Measurements from ENCODE around the gene CCR7.
A peak's percentile ranks its signal among the peaks of the same experiment; 100 is the strongest.

CCR7 gene

DNA sequence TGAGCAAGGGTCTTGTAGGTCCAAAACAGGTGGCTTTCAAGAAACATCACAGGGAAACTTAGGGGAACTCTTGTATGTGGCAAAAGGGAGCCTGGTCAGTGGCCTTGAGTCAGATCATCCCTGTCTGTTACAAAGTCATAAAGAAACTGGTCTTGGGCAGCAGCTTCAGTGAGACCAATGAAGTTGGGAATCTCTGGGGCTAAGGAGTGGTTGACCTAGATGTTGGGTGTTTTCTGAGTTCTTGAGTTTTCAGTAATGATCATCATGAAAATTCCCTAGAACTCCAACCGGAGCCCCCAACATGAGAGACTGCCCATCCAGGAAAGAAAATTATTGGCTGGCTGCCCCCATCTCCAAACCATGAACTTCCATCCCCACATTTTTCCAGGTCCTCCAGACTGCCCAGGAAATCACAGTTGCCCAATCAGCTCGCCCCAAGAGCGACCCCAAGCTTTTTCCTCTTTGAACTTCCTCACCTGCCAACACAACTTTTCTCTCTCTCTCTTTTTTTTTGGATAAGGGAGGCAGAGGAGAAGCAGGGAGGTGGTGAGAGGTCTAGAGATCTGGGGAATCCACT lies 3.9 kb downstream of the CCR7 start (continued):
- TF ChIP-seq, protein P1, sequence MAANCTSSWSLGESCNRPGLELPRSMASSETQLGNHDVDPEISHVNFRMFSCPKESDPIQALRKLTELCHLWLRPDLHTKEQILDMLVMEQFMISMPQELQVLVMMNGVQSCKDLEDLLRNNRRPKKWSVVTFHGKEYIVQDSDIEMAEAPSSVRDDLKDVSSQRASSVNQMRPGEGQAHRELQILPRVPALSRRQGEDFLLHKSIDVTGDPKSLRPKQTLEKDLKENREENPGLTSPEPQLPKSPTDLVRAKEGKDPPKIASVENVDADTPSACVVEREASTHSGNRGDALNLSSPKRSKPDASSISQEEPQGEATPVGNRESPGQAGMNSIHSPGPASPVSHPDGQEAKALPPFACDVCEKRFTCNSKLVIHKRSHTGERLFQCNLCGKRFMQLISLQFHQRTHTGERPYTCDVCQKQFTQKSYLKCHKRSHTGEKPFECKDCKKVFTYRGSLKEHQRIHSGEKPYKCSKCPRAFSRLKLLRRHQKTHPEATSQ (tag by site-specific recombination; IDR thresholded peaks at IDR 0.05): no peak

DNA sequence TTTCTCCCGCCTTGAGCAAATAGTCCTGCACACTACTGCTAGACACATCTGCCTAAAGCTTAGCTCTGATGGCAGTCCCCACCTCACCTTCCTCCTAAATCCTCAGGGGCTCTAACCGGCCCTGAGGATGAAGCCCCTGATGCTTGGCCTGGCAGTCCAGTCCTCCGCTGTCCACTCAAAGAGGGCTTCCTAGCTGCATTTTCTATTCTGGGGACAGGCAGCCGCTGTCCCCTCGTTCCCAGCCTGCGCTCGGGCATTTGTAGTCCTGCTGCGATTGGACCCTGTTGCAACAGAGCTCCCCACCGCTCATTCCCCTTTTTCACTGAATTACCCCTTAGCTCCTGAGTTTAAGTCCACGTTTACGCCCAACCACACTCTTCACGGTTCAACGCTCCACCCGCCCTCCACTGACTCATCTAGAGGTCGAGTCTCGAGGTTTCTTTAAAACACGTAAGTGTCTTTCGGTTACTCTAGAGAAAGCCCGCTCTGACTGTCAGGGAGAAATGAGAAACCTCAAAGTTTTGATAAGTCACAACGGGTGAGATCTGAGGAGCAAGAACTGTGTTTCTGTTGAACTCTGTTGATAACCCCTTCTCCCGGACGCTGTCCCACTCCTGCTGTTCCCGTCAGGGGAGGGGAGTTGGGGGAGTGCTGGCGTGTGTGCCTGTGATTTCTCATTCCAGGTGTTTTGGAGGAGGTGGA lies 4.5 kb downstream of the CCR7 start:
- POLR2A ChIA-PET: interaction anchor here (0.8 to 1.6 kb wide), 3 partner anchors 11 to 164 kb away, joined by 3 to 8 read pairs (median 3); partner anchors contain the start of gene TOP2A
- no peaks in the 10 kb centered on the region for H3K9me3 ChIP-seq (ENCODE audit: control insufficient read depth, insufficient read depth, low read depth, low read length)
- 0 out of 2 replicates have a peak, but pooled peaks have one; percentile 18 for TF ChIP-seq ZNF335 (tag by site-specific recombination; conservative IDR thresholded peaks at IDR 0.05)
- no peak for TF ChIP-seq OSR2 (tag by site-specific recombination; IDR thresholded peaks at IDR 0.05)
- no peaks in the 10 kb centered on the region for H3K4me1 ChIP-seq (ENCODE audit: control insufficient read depth, insufficient read depth, low read length)
- H3K4me3 ChIP-seq (ENCODE audit: low read depth, low read length): no peak overlapping the region
- H3K27ac ChIP-seq (ENCODE audit: extremely low read depth, low read depth, low read length): no peak overlapping the region
- CTCF ChIA-PET: interaction anchor here (0.6 to 8.1 kb wide), 50 partner anchors 11 to 753 kb away, joined by 3 to 140 read pairs (median 6); partner anchors contain the start of genes CSF3, GJD3, IGFBP4 and TOP2A
- H3K36me3 ChIP-seq (ENCODE audit: control insufficient read depth in 2 of 2, insufficient read depth in 1 of 2, low read length in 2 of 2): no peaks in the 10 kb centered on the region

DNA sequence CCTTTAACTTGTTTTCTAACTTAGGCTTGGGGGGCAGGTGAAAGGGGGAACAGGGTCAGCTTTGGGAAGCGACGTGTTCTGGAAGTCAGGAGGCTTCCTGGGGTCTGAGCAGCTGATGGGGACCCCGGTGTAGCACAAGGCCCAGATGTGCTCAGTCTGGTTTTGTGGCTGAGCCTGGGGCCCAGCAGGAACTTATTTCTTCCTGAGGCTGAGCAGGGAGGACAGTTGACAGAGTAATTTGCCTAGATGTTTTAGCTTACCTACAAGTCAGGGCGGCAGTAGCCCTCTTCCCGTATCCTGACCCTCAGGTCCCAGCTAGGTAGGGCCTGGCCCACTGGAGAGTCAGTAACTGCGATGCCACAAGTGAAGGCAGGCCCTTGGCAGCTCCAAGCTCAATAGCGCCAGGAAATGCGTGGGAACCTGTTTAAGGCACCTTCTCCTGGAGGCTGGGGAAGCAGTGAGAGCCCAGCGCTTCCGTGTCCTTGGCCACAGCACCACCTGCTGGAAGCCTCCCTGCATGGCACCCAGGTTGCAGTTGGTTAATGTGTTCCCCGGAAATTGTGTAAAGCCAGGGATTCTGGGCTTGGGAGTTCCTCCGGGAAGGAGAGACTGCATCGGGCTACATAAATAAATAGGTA lies 5.2 kb downstream of the CCR7 start:
- ChIA-PET POLR2A (interaction anchor here (0.6 to 1.6 kb wide), 4 partner anchors 11 to 271 kb away, joined by 3 to 13 read pairs (median 6); partner anchors contain the start of gene TOP2A), CTCF (interaction anchor here (0.6 to 8.1 kb wide), 65 partner anchors 11 to 754 kb away, joined by 3 to 140 read pairs (median 5); partner anchors contain the start of genes CSF3, GJD3, IGFBP4 and TOP2A)
- Histone ChIP-seq H3K4me1 (ENCODE audit: control insufficient read depth, insufficient read depth, low read length) (no peaks in the 10 kb centered on the region), H3K36me3 (ENCODE audit: control insufficient read depth in 2 of 2, insufficient read depth in 1 of 2, low read length in 2 of 2) (no peaks in the 10 kb centered on the region), H3K9me3 (ENCODE audit: control insufficient read depth, insufficient read depth, low read depth, low read length) (no peaks in the 10 kb centered on the region), H3K4me3 (ENCODE audit: low read depth, low read length) (no peak overlapping the region), H3K27ac (ENCODE audit: extremely low read depth, low read depth, low read length) (no peak overlapping the region)
- TF ChIP-seq ZNF654 (tag by site-specific recombination; IDR thresholded peaks at IDR 0.05; ENCODE audit: low read depth) (peak; percentile 99), KLF7 (tag by site-specific recombination; IDR thresholded peaks at IDR 0.05; ENCODE audit: borderline replicate concordance) (no peak), PRDM1 (tag by site-specific recombination; IDR thresholded peaks at IDR 0.05) (peak; percentile 91), ZNF10 (tag by site-specific recombination; IDR thresholded peaks at IDR 0.05) (peak; percentile 43; the same call in 1 of the 2 replicates), ZNF623 (tag by site-specific recombination; IDR thresholded peaks at IDR 0.05) (no peak), EGR2 (tag by site-specific recombination; IDR thresholded peaks at IDR 0.05; ENCODE audit: low read depth) (peak; percentile 39; the same call in 1 of the 2 replicates), ZNF600 (tag by site-specific recombination; IDR thresholded peaks at IDR 0.05) (0 out of 2 replicates have a peak, but pooled peaks have one; percentile 12), SCRT1 (tag by site-specific recombination; IDR thresholded peaks at IDR 0.05; ENCODE audit: borderline replicate concordance) (peak; percentile 81), ZBTB20 (tag by site-specific recombination; IDR thresholded peaks at IDR 0.05) (peak; percentile 72; the same call in 1 of the 2 replicates), ZBTB48 (tag by site-specific recombination; IDR thresholded peaks at IDR 0.05) (peak; percentile 92), SP7 (tag by site-specific recombination; IDR thresholded peaks at IDR 0.05) (peak; percentile 59), ZNF660 (tag by site-specific recombination; IDR thresholded peaks at IDR 0.05) (peak; percentile 100), ZSCAN30 (tag by site-specific recombination; IDR thresholded peaks at IDR 0.05) (no peak)
- TF ChIP-seq, protein P2, sequence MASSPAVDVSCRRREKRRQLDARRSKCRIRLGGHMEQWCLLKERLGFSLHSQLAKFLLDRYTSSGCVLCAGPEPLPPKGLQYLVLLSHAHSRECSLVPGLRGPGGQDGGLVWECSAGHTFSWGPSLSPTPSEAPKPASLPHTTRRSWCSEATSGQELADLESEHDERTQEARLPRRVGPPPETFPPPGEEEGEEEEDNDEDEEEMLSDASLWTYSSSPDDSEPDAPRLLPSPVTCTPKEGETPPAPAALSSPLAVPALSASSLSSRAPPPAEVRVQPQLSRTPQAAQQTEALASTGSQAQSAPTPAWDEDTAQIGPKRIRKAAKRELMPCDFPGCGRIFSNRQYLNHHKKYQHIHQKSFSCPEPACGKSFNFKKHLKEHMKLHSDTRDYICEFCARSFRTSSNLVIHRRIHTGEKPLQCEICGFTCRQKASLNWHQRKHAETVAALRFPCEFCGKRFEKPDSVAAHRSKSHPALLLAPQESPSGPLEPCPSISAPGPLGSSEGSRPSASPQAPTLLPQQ (tag by site-specific recombination; IDR thresholded peaks at IDR 0.05): 0 out of 2 replicates have a peak, but pooled peaks have one; percentile 32
- TF ChIP-seq, protein P3, sequence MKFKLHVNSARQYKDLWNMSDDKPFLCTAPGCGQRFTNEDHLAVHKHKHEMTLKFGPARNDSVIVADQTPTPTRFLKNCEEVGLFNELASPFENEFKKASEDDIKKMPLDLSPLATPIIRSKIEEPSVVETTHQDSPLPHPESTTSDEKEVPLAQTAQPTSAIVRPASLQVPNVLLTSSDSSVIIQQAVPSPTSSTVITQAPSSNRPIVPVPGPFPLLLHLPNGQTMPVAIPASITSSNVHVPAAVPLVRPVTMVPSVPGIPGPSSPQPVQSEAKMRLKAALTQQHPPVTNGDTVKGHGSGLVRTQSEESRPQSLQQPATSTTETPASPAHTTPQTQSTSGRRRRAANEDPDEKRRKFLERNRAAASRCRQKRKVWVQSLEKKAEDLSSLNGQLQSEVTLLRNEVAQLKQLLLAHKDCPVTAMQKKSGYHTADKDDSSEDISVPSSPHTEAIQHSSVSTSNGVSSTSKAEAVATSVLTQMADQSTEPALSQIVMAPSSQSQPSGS (tag by site-specific recombination; IDR thresholded peaks at IDR 0.05; ENCODE audit: low read depth): no peak
- TF ChIP-seq, protein P4, sequence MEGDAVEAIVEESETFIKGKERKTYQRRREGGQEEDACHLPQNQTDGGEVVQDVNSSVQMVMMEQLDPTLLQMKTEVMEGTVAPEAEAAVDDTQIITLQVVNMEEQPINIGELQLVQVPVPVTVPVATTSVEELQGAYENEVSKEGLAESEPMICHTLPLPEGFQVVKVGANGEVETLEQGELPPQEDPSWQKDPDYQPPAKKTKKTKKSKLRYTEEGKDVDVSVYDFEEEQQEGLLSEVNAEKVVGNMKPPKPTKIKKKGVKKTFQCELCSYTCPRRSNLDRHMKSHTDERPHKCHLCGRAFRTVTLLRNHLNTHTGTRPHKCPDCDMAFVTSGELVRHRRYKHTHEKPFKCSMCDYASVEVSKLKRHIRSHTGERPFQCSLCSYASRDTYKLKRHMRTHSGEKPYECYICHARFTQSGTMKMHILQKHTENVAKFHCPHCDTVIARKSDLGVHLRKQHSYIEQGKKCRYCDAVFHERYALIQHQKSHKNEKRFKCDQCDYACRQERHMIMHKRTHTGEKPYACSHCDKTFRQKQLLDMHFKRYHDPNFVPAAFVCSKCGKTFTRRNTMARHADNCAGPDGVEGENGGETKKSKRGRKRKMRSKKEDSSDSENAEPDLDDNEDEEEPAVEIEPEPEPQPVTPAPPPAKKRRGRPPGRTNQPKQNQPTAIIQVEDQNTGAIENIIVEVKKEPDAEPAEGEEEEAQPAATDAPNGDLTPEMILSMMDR (tag by site-specific recombination; IDR thresholded peaks at IDR 0.05): peak; percentile 97
- TF ChIP-seq, protein P5, sequence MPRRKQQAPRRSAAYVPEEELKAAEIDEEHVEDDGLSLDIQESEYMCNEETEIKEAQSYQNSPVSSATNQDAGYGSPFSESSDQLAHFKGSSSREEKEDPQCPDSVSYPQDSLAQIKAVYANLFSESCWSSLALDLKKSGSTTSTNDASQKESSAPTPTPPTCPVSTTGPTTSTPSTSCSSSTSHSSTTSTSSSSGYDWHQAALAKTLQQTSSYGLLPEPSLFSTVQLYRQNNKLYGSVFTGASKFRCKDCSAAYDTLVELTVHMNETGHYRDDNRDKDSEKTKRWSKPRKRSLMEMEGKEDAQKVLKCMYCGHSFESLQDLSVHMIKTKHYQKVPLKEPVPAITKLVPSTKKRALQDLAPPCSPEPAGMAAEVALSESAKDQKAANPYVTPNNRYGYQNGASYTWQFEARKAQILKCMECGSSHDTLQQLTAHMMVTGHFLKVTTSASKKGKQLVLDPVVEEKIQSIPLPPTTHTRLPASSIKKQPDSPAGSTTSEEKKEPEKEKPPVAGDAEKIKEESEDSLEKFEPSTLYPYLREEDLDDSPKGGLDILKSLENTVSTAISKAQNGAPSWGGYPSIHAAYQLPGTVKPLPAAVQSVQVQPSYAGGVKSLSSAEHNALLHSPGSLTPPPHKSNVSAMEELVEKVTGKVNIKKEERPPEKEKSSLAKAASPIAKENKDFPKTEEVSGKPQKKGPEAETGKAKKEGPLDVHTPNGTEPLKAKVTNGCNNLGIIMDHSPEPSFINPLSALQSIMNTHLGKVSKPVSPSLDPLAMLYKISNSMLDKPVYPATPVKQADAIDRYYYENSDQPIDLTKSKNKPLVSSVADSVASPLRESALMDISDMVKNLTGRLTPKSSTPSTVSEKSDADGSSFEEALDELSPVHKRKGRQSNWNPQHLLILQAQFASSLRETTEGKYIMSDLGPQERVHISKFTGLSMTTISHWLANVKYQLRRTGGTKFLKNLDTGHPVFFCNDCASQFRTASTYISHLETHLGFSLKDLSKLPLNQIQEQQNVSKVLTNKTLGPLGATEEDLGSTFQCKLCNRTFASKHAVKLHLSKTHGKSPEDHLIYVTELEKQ (tag by site-specific recombination; IDR thresholded peaks at IDR 0.05; ENCODE audit: borderline replicate concordance): no peak

Measured in HEK293 (cell line).